Adrenal gland (tissue), 12 donors: ENCODE data around the gene CPT1B. TPM values are rescaled to one million over a fixed set of nuclear protein-coding genes. Genes with fewer than 3 reads are reported as not detected.

Experiments used
- DNase-seq, 7 donors: peaks; one replicate each; pipeline ENCODE4 v3.0.0-alpha.2; 2019 to 2020
- H3K27ac ChIP-seq, 5 donors: fragments of 200-600 bp; sonication (generic) in 4 of 5; 1 replicate in 3 of 5; 2 replicates in 2 of 5; pipeline versions ENCODE4 v1.5.1 to v1.8.0; 2016 to 2020; ENCODE audit warnings: mild to moderate bottlenecking in 1 of 5
- H3K27me3 ChIP-seq: fragments of 200-600 bp; 2 replicates; pipeline ENCODE4 v1.8.0; 2021
- H3K36me3 ChIP-seq, 2 donors: fragments of 200-600 bp; replicated peaks in 1 of 2; 1 replicate in 1 of 2; 2 replicates in 1 of 2; pipeline versions ENCODE4 v1.5.1 to v1.8.0; 2018 to 2022
- H3K4me1 ChIP-seq, 2 donors: fragments of 200-600 bp; replicated peaks in 1 of 2; 1 replicate in 1 of 2; 2 replicates in 1 of 2; pipeline versions ENCODE4 v1.5.1 to v1.8.0; 2018 to 2021
- H3K4me3 ChIP-seq, 4 donors: fragments of 200-600 bp; sonication (generic) in 3 of 4; one replicate each; pipeline ENCODE4 v1.5.1; 2016 to 2018
- H3K9me3 ChIP-seq, 3 donors: fragments of 200-600 bp; sonication (generic) in 1 of 3; replicated peaks in 1 of 3; 1 replicate in 2 of 3; 2 replicates in 1 of 3; pipeline versions ENCODE4 v1.5.1 to v1.8.0; 2016 to 2021
- CTCF ChIP-seq, 6 experiments: fragments of 450-650 bp in 4 of 6; fragments of 200-600 bp in 2 of 6; sonication (generic) in 1 of 6; IDR thresholded peaks; 1 replicate in 5 of 6; 2 replicates in 1 of 6; pipeline versions ENCODE4 v1.5.1 to v1.8.0; 2016 to 2021; ENCODE audit warnings: antibody characterized with exemption in 6 of 6, mild to moderate bottlenecking in 2 of 6, moderate library complexity in 1 of 6
- POLR2A ChIP-seq, 2 donors: fragments of 450-650 bp; IDR thresholded peaks; one replicate each; pipeline ENCODE4 v1.6.1; 2017; ENCODE audit warnings: antibody characterized with exemption in 2 of 2, mild to moderate bottlenecking in 2 of 2, moderate library complexity in 1 of 2
- WGBS, 4 donors: extraction: QIAGEN DNeasy Blood & Tissue Kit in 2 of 4; methylation state at CpG; one replicate each; pipeline versions ENCODE4 v1.1.5 to v1.1.7; 2013 to 2017; 5-methylcytosine and 5-hydroxymethylcytosine counted together
- intact Hi-C, 2 donors: fragments of 100-400 bp; cut with DNase I; formaldehyde crosslinking; loops; one replicate each; pipeline versions ENCODE4 v1.14.1 to v1.15.0; 2022 to 2023
- polyA plus RNA-seq, 3 donors: library from polyadenylated mRNA; stranded (reverse); fragments of 200-250 nt in 2 of 3; fragments of 350-450 nt in 1 of 3; fragmentation: Illumina TruSeq in 1 of 3; extraction: RNeasy Lipid Tissue Mini Kit (QIAGEN cat#74804) in 1 of 3; gene quantifications; one replicate each; pipeline ENCODE4 v1.2.3, GENCODE V29; 2013 to 2014
- total RNA-seq, 9 donors: library from RNA; depleted of rRNA in 4 of 9; stranded (reverse); fragments of >200 nt in 4 of 9; fragments of 120-200 nt in 1 of 9; fragmentation: NEBNext Ultra II Directional in 1 of 9; extraction: Animal tissue kit (Norgen Biotek cat#: 25700) in 1 of 9; gene quantifications; one replicate each; pipeline versions ENCODE4 v1.1.0 to v1.2.4, GENCODE V29; 2013 to 2023
- donor health status: healthy with polysubstance abuse.
- donor health status: Bipolar disorder and iron deficiency.
- donor health status: DM: yes; HTN: yes; CAD: no.
- donor health status: DM: no; HTN: no; CAD: no.
- donor health status: DM: no; HTN: no; CAD: no.
- donor health status: DM: yes; HTN: yes; CAD: no.

Gene CPT1B
- total and polyA plus RNA-seq, 12 donors: 6.2 to 76.1 (median 16.5) TPM

DNA sequence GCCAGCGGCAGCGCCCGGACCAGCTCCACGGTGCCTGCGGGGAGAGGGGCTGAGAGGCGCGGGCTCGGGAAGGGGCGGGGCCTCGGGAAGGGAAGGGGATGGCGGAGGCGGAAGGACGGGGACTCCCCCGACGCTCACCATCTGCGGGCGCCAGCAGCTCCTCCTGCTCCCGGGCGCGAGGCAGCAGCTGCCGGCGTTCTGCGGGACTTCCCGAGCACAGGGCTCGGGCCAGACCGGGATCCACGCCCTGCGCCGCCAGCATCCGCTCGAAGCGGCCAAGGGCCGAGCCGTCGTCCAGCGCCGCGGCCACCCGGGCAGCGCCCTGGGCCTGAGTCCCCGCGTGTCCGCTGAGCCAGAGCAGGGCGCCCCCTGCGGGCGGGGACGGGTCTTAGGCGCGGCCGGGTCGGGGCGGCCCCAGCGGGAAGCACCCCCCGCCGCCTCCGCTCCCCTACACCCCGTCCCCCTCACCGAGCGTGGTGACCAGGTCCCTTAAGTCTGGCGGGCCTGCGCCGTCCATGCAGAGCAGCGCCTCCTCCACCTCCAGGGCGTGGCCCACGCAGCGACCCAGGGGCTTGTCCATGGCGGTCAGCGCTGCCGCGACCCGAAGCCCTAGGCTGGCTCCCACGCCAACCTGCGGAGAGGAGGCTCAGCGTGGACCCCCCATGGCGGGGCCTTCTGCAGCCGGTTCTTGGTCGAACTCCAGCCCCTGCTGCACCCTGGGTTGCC is 52.0 kb downstream of the CPT1B start:
- Histone ChIP-seq H3K27me3 (no peaks in the 10 kb centered on the region), H3K4me3 (peak overlapping the region in 3 of 4 donors; percentile 26 to 83 (median 51)), H3K36me3 (peaks cover 0 to 26% of the 10 kb centered on the region in 2 donors), H3K9me3 (no peaks in the 10 kb centered on the region), H3K27ac (peak overlapping the region; percentile 29 to 97 (median 89)), H3K4me1 (peaks cover 28 to 35% of the 10 kb centered on the region in 2 donors)
- 0 to 5% (median 3%) methylated on average over 2 to 77 of the region's 77 CpGs for WGBS, 4 donors
- intact Hi-C loops: no loop called here
- TF ChIP-seq POLR2A (IDR thresholded peaks at IDR 0.05): peak; percentile 4 to 27
- TF ChIP-seq CTCF (IDR thresholded peaks at IDR 0.05): peak in 5 of 6 experiments; percentile 35 to 66 (median 47)
- peak; percentile 71 to 85 (median 80) for DNase-seq

DNA sequence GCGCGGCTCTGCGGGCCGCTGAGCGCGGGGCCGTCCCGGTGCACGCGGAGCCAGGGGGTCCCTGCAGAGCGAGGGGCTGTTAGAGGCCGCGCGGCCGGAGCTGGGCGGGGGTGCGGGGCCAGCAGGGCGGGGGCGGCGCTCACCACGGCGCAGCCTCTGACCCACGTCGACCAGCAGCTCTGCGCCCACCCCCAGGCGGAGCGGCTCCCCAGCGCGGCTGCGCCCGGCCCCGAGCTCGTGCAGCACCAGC is 52.4 kb downstream of the CPT1B start:
- no peak for DNase-seq
- Histone ChIP-seq H3K9me3 (no peaks in the 10 kb centered on the region), H3K27me3 (no peaks in the 10 kb centered on the region), H3K27ac (peak overlapping the region; percentile 29 to 97 (median 89)), H3K4me1 (peaks cover 23 to 30% of the 10 kb centered on the region in 2 donors), H3K4me3 (peak overlapping the region in 3 of 4 donors; percentile 26 to 83 (median 51)), H3K36me3 (peaks cover 0 to 29% of the 10 kb centered on the region in 2 donors)
- TF ChIP-seq POLR2A (IDR thresholded peaks at IDR 0.05) (no peak), CTCF (IDR thresholded peaks at IDR 0.05) (peak in 1 of 6 experiments; percentile 43)
- intact Hi-C loops: no loop called here
- WGBS, 4 donors: 1% methylated on average over 17 to 33 of the region's 33 CpGs; no CpG with 5 or more reads in 2 of the 4 donors

GRCh38 chr22:50525104-50525857 is 52.9 kb downstream of the CPT1B start, which contains the start of gene SCO2:
Gene SCO2 (minus strand): TSS chr22:50525598. CDS start chr22:50524411, 1,187 bp downstream.
- intact Hi-C loops: no loop called here
- peak within 1 kb of the TSS; percentile 26 to 83 (median 52) for H3K4me3 ChIP-seq
- peaks cover 23 to 25% of the 10 kb centered on the region in 2 donors for H3K4me1 ChIP-seq
- peak; percentile 96 to 98 (median 97) for DNase-seq
- H3K27ac ChIP-seq: peak within 1 kb of the TSS; percentile 29 to 97 (median 89)
- peaks cover 0 to 32% of the 10 kb centered on the region in 2 donors for H3K36me3 ChIP-seq
- 0 to 1% (median 0%) methylated on average over 1 to 84 of the region's 84 CpGs for WGBS, 4 donors
- no peaks in the 10 kb centered on the region for H3K27me3 ChIP-seq
- H3K9me3 ChIP-seq: no peaks in the 10 kb centered on the region
- TF ChIP-seq CTCF (IDR thresholded peaks at IDR 0.05) (peak in 3 of 6 experiments; percentile 27 to 62 (median 33)), POLR2A (IDR thresholded peaks at IDR 0.05) (peak; percentile 57 to 76)

DNA sequence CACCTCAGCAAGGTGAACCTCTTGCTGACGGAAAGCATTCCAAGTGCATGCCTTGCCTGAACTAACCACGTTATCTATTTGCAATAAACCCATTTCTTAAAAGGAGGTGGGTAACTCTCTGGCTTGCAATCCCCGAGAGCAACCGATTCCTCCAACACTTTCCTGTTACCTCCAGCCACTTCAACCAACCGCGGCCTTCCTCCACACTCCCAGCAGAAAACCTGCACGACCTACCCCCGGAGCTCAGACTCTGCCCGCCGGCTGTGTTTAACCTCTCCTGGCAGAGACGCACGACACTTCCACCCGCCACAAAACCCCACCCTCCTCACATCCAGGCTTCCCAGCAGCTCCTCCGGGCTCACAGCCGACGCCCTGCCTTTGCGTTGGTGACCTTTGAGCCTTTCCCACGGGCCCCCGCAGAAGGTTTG is 53.5 kb downstream of the CPT1B start:
- no peak for DNase-seq
- intact Hi-C loops: no loop called here
- H3K4me3 ChIP-seq: peak overlapping the region in 3 of 4 donors; percentile 51 to 83 (median 53)

More for the DNA sequence above, 53.5 kb downstream of the CPT1B start:
- peaks cover 0 to 32% of the 10 kb centered on the region in 2 donors for H3K36me3 ChIP-seq
- H3K27ac ChIP-seq: peak overlapping the region; percentile 29 to 97 (median 89)
- TF ChIP-seq CTCF (IDR thresholded peaks at IDR 0.05) (no peak), POLR2A (IDR thresholded peaks at IDR 0.05) (no peak)
- H3K4me1 ChIP-seq: peaks cover 20 to 23% of the 10 kb centered on the region in 2 donors
- 4 to 13% (median 6%) methylated on average over 14 to 19 of the region's 19 CpGs for WGBS, 4 donors
- H3K27me3 ChIP-seq: no peaks in the 10 kb centered on the region
- no peaks in the 10 kb centered on the region for H3K9me3 ChIP-seq
